K562 (cell line): Measurements from ENCODE around the gene SLC25A53.

Experiments used
- CREB3 ChIP-seq: fragments of 450-650 bp; conservative IDR thresholded peaks from 2 replicates; pipeline ENCODE4 v1.6.1; 2016; ENCODE audit warnings: missing genetic modification characterization, low read depth, mild to moderate bottlenecking, missing compliant biosample characterization, moderate library complexity
- DDX20 ChIP-seq: fragments of 450-650 bp; IDR thresholded peaks from 2 replicates; pipeline ENCODE4 v1.6.1; 2016; ENCODE audit warnings: missing genetic modification characterization, low read depth, mild to moderate bottlenecking, missing compliant biosample characterization, moderate library complexity
- E2F6 ChIP-seq, 2 experiments: IDR thresholded peaks; 2 replicates each; pipeline ENCODE4 v1.6.1; 2011; ENCODE audit warnings: borderline replicate concordance in 1 of 2, control low read depth in 1 of 2, low read depth in 1 of 2, low read length in 1 of 2, mild to moderate bottlenecking in 1 of 2, mixed read lengths in 1 of 2, moderate library complexity in 1 of 2; ENCODE audit not compliant: insufficient read depth in 1 of 2, insufficient read length in 1 of 2, poor library complexity in 1 of 2, severe bottlenecking in 1 of 2; ENCODE audit errors: extremely low read depth in 1 of 2
- ELK1 ChIP-seq: sonication (generic); formaldehyde crosslinking; IDR thresholded peaks from 2 replicates; pipeline ENCODE4 v1.8.1; 2022; ENCODE audit warnings: missing genetic modification reagents
- SMARCC2 ChIP-seq: fragments of 450-650 bp; IDR thresholded peaks from 2 replicates; pipeline ENCODE4 v1.6.1; 2017; ENCODE audit warnings: antibody characterized with exemption, moderate library complexity, mild to moderate bottlenecking, low read depth
- ZBTB26 ChIP-seq: fragments of 450-650 bp; formaldehyde crosslinking; IDR thresholded peaks from 2 replicates; pipeline ENCODE4 v1.4.0; 2022; ENCODE audit warnings: missing genetic modification characterization
- ZFP30 ChIP-seq: fragments of 250-450 bp; sonication (Bioruptor Pico); IDR thresholded peaks from 2 replicates; pipeline ENCODE4 v1.8.0; 2022; ENCODE audit warnings: moderate library complexity, mild to moderate bottlenecking, inconsistent platforms, borderline replicate concordance
- ZNF512 ChIP-seq: IDR thresholded peaks from 2 replicates; pipeline ENCODE4 v1.6.1; 2016; ENCODE audit warnings: missing genetic modification characterization, missing compliant biosample characterization

- TF ChIP-seq CREB3 (tag): no peak
- TF ChIP-seq ZBTB26 (CRISPR knock-in tag): no peak
- TF ChIP-seq ZFP30 (CRISPR knock-in tag): no peak
- no peak for TF ChIP-seq SMARCC2
- TF ChIP-seq E2F6 (IDR thresholded peaks at IDR 0.05; ENCODE audit: borderline replicate concordance in 1 of 2, extremely low read depth in 1 of 2, insufficient read depth in 1 of 2, insufficient read length in 1 of 2, low read depth in 1 of 2, low read length in 1 of 2, poor library complexity in 1 of 2, severe bottlenecking in 1 of 2): no peak
- TF ChIP-seq ELK1 (CRISPR knock-in tag): no peak
- TF ChIP-seq ZNF512 (tag): no peak
- no peak for TF ChIP-seq DDX20
Observed at GRCh38 chrX:104104676-104105075, 52.1 kb downstream of the SLC25A53 start.
